HEK293T (cell line): ENCODE results near the gene ADAMTS18.

Experiments
- FOXM1 ChIP-seq: fragments of 450-650 bp; IDR thresholded peaks from 2 replicates; pipeline ENCODE4 v1.6.1; 2017; ENCODE audit warnings: mild to moderate bottlenecking, borderline replicate concordance
- NFRKB ChIP-seq: fragments of 450-650 bp; IDR thresholded peaks from 2 replicates; pipeline ENCODE4 v1.6.1; 2016; ENCODE audit warnings: mild to moderate bottlenecking, moderate library complexity
- SUZ12 ChIP-seq: fragments of 450-650 bp; IDR thresholded peaks from 2 replicates; pipeline ENCODE4 v1.6.1; 2016; ENCODE audit warnings: mild to moderate bottlenecking

DNA sequence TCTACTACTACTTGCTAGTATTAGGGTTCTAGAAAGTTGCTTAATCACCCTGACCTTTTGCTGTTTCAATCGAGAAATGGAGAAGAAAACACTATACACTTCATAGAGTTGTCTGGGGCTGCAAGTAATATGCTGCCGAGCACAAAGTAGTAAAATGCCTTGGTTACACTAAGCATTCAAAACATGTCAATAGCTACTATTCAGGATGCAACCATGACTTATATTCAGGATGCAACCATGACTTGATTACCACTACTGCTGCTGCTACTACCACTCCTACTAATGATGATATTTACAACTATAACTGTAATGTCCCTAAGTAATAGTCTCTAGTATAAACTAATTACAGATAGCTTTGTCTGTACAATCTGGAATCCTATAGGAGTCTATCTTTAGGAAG is 35.3 kb downstream of the ADAMTS18 start:
- no peak for TF ChIP-seq SUZ12
- TF ChIP-seq FOXM1: no peak
- TF ChIP-seq NFRKB: no peak
